Measurements from ENCODE around the gene GBP7. TPM values are rescaled to one million over a fixed set of nuclear protein-coding genes. Genes with fewer than 3 reads are reported as not detected.

GBP7 gene
- total and polyA plus RNA-seq, 11 donors, result 0.16 to 0.17 TPM; not detected in 9

DNA sequence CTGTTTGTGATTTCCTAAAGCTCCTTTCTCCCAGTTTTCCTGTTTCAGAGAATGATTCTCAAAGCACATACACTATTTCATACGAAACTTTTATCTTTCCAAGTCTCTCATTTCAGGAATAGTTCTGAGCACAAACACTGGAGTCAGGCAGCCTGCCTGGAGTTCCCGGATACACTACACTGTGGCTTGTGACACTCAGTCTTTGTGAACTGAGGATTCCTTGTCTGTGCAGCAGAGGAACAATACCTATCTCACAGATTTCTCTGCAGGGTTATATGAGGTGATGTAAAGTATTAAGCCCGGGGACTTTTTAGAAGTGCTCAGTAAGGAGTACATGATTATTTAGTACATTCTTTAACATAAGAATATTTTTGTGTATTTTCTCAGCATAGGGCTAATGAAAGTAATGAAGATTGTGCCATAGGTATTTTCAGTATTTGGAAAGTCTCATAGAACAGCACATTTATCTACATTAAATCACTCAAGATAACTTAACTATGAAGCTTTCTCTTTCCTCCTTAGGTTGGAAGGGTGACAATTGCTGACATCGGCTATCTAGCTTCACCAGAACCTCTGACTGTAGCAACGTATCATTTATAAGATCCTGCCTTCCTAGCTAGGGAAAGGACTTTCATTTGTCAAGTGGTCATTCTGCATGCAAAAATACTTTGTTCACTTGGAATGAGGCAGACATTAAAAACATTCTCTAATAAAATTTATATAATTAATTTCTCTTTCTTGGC is 62.8 kb downstream of the GBP7 start:
- H3K27me3 ChIP-seq, result no peaks in the 10 kb centered on the region
- no peak overlapping the region for H3K4me3 ChIP-seq
- ATAC-seq, result no peak
- WGBS, 4 donors, result 66 to 71% (median 68%) methylated on average over 5 of the region's 5 CpGs
- H3K27ac ChIP-seq, result no peak overlapping the region
- peaks cover 0 to 100% (median 99%) of the 10 kb centered on the region in 9 donors for H3K36me3 ChIP-seq
- H3K4me1 ChIP-seq, result peaks cover 0 to 5% (median 0%) of the 10 kb centered on the region in 12 donors
- no peaks in the 10 kb centered on the region for H3K9me3 ChIP-seq
- intact Hi-C loops (cut with DNase I), result no loop called here
- TF ChIP-seq POLR2A (IDR thresholded peaks at IDR 0.05), result no peak
- TF ChIP-seq, protein P1, sequence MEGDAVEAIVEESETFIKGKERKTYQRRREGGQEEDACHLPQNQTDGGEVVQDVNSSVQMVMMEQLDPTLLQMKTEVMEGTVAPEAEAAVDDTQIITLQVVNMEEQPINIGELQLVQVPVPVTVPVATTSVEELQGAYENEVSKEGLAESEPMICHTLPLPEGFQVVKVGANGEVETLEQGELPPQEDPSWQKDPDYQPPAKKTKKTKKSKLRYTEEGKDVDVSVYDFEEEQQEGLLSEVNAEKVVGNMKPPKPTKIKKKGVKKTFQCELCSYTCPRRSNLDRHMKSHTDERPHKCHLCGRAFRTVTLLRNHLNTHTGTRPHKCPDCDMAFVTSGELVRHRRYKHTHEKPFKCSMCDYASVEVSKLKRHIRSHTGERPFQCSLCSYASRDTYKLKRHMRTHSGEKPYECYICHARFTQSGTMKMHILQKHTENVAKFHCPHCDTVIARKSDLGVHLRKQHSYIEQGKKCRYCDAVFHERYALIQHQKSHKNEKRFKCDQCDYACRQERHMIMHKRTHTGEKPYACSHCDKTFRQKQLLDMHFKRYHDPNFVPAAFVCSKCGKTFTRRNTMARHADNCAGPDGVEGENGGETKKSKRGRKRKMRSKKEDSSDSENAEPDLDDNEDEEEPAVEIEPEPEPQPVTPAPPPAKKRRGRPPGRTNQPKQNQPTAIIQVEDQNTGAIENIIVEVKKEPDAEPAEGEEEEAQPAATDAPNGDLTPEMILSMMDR (IDR thresholded peaks at IDR 0.05), result no peak
- no peak for DNase-seq

GRCh38 chr1:89104687-89105086 is 71.1 kb downstream of the GBP7 start:
- DNase-seq (peak in 1 of 5 donors; percentile 54), ATAC-seq (no peak)
- H3K9me3 ChIP-seq, result no peaks in the 10 kb centered on the region
- H3K4me1 ChIP-seq, result no peaks in the 10 kb centered on the region
- WGBS, 4 donors, result 91 to 96% (median 95%) methylated on average over 17 of the region's 17 CpGs
- no peak overlapping the region for H3K4me3 ChIP-seq
- TF ChIP-seq, protein P1 (IDR thresholded peaks at IDR 0.05), result no peak
- no peak for TF ChIP-seq POLR2A (IDR thresholded peaks at IDR 0.05)
- peaks cover 0 to 56% (median 51%) of the 10 kb centered on the region in 9 donors for H3K36me3 ChIP-seq
- H3K27ac ChIP-seq, result no peak overlapping the region
- H3K27me3 ChIP-seq, result no peaks in the 10 kb centered on the region
- intact Hi-C loops (cut with DNase I), result no loop called here

DNA sequence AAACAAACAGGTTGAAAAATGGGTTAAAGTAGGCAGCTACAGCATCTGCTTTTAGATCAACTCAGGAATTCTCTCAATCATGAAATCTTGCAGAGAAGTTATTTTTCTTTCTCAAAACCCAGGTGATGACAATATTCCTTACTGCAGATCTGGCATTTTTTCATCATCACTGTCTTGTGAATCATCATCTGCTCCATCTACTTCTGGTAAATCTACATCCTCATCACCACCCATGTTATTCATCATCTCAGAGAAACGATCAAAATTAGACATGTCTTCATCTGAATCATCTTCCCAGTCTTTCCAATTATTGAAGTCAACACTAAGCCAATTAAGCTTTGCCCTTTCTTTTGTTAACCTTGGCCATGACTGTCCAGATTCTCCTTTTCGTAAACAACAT is 71.7 kb downstream of the GBP7 start:
- peaks cover 0 to 51% (median 46%) of the 10 kb centered on the region in 9 donors for H3K36me3 ChIP-seq
- 91 to 98% (median 93%) methylated on average over 2 of the region's 2 CpGs for WGBS, 4 donors
- DNase-seq, result no peak
- H3K27ac ChIP-seq, result no peak overlapping the region
- no peaks in the 10 kb centered on the region for H3K27me3 ChIP-seq
- intact Hi-C loops (cut with DNase I), result no loop called here
- no peaks in the 10 kb centered on the region for H3K4me1 ChIP-seq
- no peaks in the 10 kb centered on the region for H3K9me3 ChIP-seq
- no peak for ATAC-seq
- no peak for TF ChIP-seq POLR2A (IDR thresholded peaks at IDR 0.05)
- TF ChIP-seq, protein P1 (IDR thresholded peaks at IDR 0.05), result no peak
- no peak overlapping the region for H3K4me3 ChIP-seq

GRCh38 chr1:89102021-89102420 is 73.8 kb downstream of the GBP7 start:
- DNase-seq, result no peak
- Histone ChIP-seq H3K4me1 (no peaks in the 10 kb centered on the region), H3K4me3 (no peak overlapping the region), H3K27me3 (no peaks in the 10 kb centered on the region), H3K36me3 (peaks cover 0 to 30% (median 24%) of the 10 kb centered on the region in 9 donors), H3K9me3 (no peaks in the 10 kb centered on the region), H3K27ac (no peak overlapping the region)
- ATAC-seq, result no peak
- no peak for TF ChIP-seq POLR2A (IDR thresholded peaks at IDR 0.05)
- TF ChIP-seq, protein P1 (IDR thresholded peaks at IDR 0.05), result no peak
- intact Hi-C loops (cut with DNase I), result no loop called here
